WTC11 (cell line): Measurements from ENCODE around the gene ARHGEF9. TPM values are rescaled to one million over a fixed set of nuclear protein-coding genes. Genes with fewer than 3 reads are reported as not detected.

Experiments used
- ATAC-seq: fragments of 200-7000 bp; cut with Tn5 transposase; 2 replicates; pipeline ENCODE4 v1.10.0; 2021; ENCODE audit warnings: mild to moderate bottlenecking, moderate library complexity
- CTCF ChIA-PET: fragments of 300-600 bp; sonication (Branson Sonifier 250); formaldehyde crosslinking; loops from one replicate; lab custom pipeline; 2021; ENCODE audit warnings: antibody characterized with exemption; lab: Charles Lee
- POLR2A ChIA-PET: fragments of 350-600 bp; sonication (Branson Sonifier 250); formaldehyde crosslinking; loops from one replicate; lab custom pipeline; 2021; ENCODE audit warnings: antibody characterized with exemption; lab: Charles Lee
- DNase-seq: peaks from one replicate; pipeline ENCODE4 v3.0.0; 2021; ENCODE audit warnings: low spot score
- H3K27ac Mint-ChIP-seq: 2 replicates; pipeline ENCODE4 v1.8.0; 2021; ENCODE audit warnings: mixed read lengths
- H3K27me3 Mint-ChIP-seq: 2 replicates; pipeline ENCODE4 v1.8.0; 2021; ENCODE audit warnings: low read depth, mild to moderate bottlenecking, moderate library complexity, mixed read lengths
- H3K36me3 Mint-ChIP-seq: 2 replicates; pipeline ENCODE4 v1.8.0; 2021; ENCODE audit warnings: mixed read lengths
- H3K4me1 Mint-ChIP-seq: 2 replicates; pipeline ENCODE4 v1.8.0; 2022; ENCODE audit warnings: mixed read lengths
- H3K4me3 Mint-ChIP-seq: 2 replicates; pipeline ENCODE4 v1.8.0; 2021; ENCODE audit warnings: mild to moderate bottlenecking, moderate library complexity, mixed read lengths
- H3K9me3 Mint-ChIP-seq: 2 replicates; pipeline ENCODE4 v1.8.0; 2021; ENCODE audit warnings: mixed read lengths
- ARID4B ChIP-seq: sonication (generic); formaldehyde crosslinking; IDR thresholded peaks from 2 replicates; pipeline ENCODE4 v1.8.0; 2023; ENCODE audit warnings: missing genetic modification reagents, mild to moderate bottlenecking, borderline replicate concordance
- ATF1 ChIP-seq: sonication (generic); formaldehyde crosslinking; IDR thresholded peaks from 2 replicates; pipeline ENCODE4 v1.8.1; 2023; ENCODE audit warnings: mild to moderate bottlenecking, moderate library complexity, missing genetic modification reagents
- CREB1 ChIP-seq: sonication (generic); formaldehyde crosslinking; IDR thresholded peaks from 2 replicates; pipeline ENCODE4 v1.8.0; 2023; ENCODE audit warnings: mild to moderate bottlenecking, missing genetic modification reagents
- E2F1 ChIP-seq: sonication (generic); formaldehyde crosslinking; IDR thresholded peaks from 2 replicates; pipeline ENCODE4 v1.8.0; 2022; ENCODE audit warnings: mild to moderate bottlenecking, missing genetic modification reagents
- EMX1 ChIP-seq: fragments of 250-450 bp; sonication (Bioruptor Pico); IDR thresholded peaks from 2 replicates; pipeline ENCODE4 v1.8.0; 2021; ENCODE audit warnings: mild to moderate bottlenecking
- FOXJ3 ChIP-seq: sonication (generic); formaldehyde crosslinking; IDR thresholded peaks from 2 replicates; pipeline ENCODE4 v1.9.0; 2021; ENCODE audit warnings: missing genetic modification reagents, mild to moderate bottlenecking, borderline replicate concordance
- GRHL2 ChIP-seq: fragments of 250-450 bp; sonication (Bioruptor Pico); IDR thresholded peaks from 2 replicates; pipeline ENCODE4 v1.8.0; 2022; ENCODE audit warnings: mild to moderate bottlenecking, moderate library complexity; ENCODE audit not compliant: insufficient replicate concordance, severe bottlenecking
- HMGA2 ChIP-seq: fragments of 250-450 bp; sonication (Bioruptor Pico); IDR thresholded peaks from 2 replicates; pipeline ENCODE4 v1.4.0; 2021; ENCODE audit warnings: mild to moderate bottlenecking, moderate library complexity
- KAT7 ChIP-seq: sonication (generic); formaldehyde crosslinking; IDR thresholded peaks from 2 replicates; pipeline ENCODE4 v1.8.1; 2023; ENCODE audit warnings: missing genetic modification reagents, mild to moderate bottlenecking, borderline replicate concordance
- MAX ChIP-seq: sonication (generic); formaldehyde crosslinking; IDR thresholded peaks from 2 replicates; pipeline ENCODE4 v1.8.0; 2022; ENCODE audit warnings: mild to moderate bottlenecking, missing genetic modification reagents
- MXD4 ChIP-seq: fragments of 250-450 bp; sonication (Bioruptor Pico); IDR thresholded peaks from 2 replicates; pipeline ENCODE4 v1.8.0; 2021; ENCODE audit warnings: mild to moderate bottlenecking, moderate library complexity, borderline replicate concordance
- NFATC4 ChIP-seq: fragments of 250-450 bp; sonication (Bioruptor Pico); IDR thresholded peaks from 2 replicates; pipeline ENCODE4 v1.9.0; 2021; ENCODE audit warnings: mild to moderate bottlenecking
- OVOL2 ChIP-seq: fragments of 250-450 bp; sonication (Bioruptor Pico); IDR thresholded peaks from 2 replicates; pipeline ENCODE4 v1.9.0; 2021; ENCODE audit warnings: mild to moderate bottlenecking, borderline replicate concordance
- STAT6 ChIP-seq: sonication (generic); formaldehyde crosslinking; conservative IDR thresholded peaks from 2 replicates; pipeline ENCODE4 v1.8.1; 2023; ENCODE audit warnings: mild to moderate bottlenecking, low read depth, missing genetic modification reagents, moderate library complexity
- USF1 ChIP-seq: sonication (generic); formaldehyde crosslinking; IDR thresholded peaks from 2 replicates; pipeline ENCODE4 v1.8.0; 2022; ENCODE audit warnings: mild to moderate bottlenecking, missing genetic modification reagents
- ZNF121 ChIP-seq: sonication (generic); formaldehyde crosslinking; IDR thresholded peaks from 2 replicates; pipeline ENCODE4 v1.8.0; 2023; ENCODE audit warnings: missing genetic modification reagents
- ZNF138 ChIP-seq: sonication (generic); formaldehyde crosslinking; conservative IDR thresholded peaks from 2 replicates; pipeline ENCODE4 v1.8.1; 2022; ENCODE audit warnings: mild to moderate bottlenecking, moderate library complexity, missing genetic modification reagents
- ZNF219 ChIP-seq: sonication (generic); formaldehyde crosslinking; IDR thresholded peaks from 2 replicates; pipeline ENCODE4 v1.8.0; 2023; ENCODE audit warnings: missing genetic modification reagents, mild to moderate bottlenecking, borderline replicate concordance
- ZNF317 ChIP-seq: sonication (generic); formaldehyde crosslinking; IDR thresholded peaks from 2 replicates; pipeline ENCODE4 v1.8.1; 2023; ENCODE audit warnings: low read depth, mild to moderate bottlenecking, moderate library complexity, missing genetic modification reagents, borderline replicate concordance
- ZNF423 ChIP-seq: fragments of 250-450 bp; sonication (Bioruptor Pico); IDR thresholded peaks from 2 replicates; pipeline ENCODE4 v2.1.2; 2022; ENCODE audit warnings: mild to moderate bottlenecking, moderate library complexity
- ZNF425 ChIP-seq: fragments of 250-450 bp; sonication (Bioruptor Pico); conservative IDR thresholded peaks from 2 replicates; pipeline ENCODE4 v1.9.0; 2021; ENCODE audit warnings: mild to moderate bottlenecking
- total RNA-seq: library from RNA; stranded (reverse); gene quantifications from 3 replicates; pipeline ENCODE4 v1.2.3, GENCODE V29; 2021

Gene ARHGEF9
- total RNA-seq, 1 experiment from 2014 or later: 32.1 TPM

GRCh38 chrX:63708801-63709200 is 76.2 kb downstream of the ARHGEF9 start:
- ChIA-PET POLR2A (no interaction called here), CTCF (no interaction called here)
- Mint-ChIP-seq H3K4me3 (no peak overlapping the region), H3K9me3 (no peaks in the 10 kb centered on the region), H3K4me1 (peaks cover 6% of the 10 kb centered on the region), H3K36me3 (peaks cover 13% of the 10 kb centered on the region), H3K27me3 (no peaks in the 10 kb centered on the region), H3K27ac (no peak overlapping the region)
- DNase-seq (no peak), ATAC-seq (no peak)
- no peak for TF ChIP-seq ZNF317
- no peak for TF ChIP-seq KAT7 (CRISPR knock-in tag)
- no peak for TF ChIP-seq ZNF138 (CRISPR knock-in tag)
- no peak for TF ChIP-seq MAX (CRISPR knock-in tag)
- TF ChIP-seq STAT6 (CRISPR knock-in tag): no peak
- no peak for TF ChIP-seq CREB1 (CRISPR knock-in tag)
- no peak for TF ChIP-seq USF1
- no peak for TF ChIP-seq OVOL2
- no peak for TF ChIP-seq ZNF219 (CRISPR knock-in tag)
- TF ChIP-seq FOXJ3 (CRISPR knock-in tag): no peak
- no peak for TF ChIP-seq NFATC4 (CRISPR knock-in tag)
- no peak for TF ChIP-seq ZNF423 (CRISPR knock-in tag)
- no peak for TF ChIP-seq ZNF425 (CRISPR knock-in tag)

GRCh38 chrX:63702556-63702955 is 82.5 kb downstream of the ARHGEF9 start:
- peaks cover 34% of the 10 kb centered on the region for H3K36me3 Mint-ChIP-seq
- CTCF ChIA-PET: no interaction called here
- TF ChIP-seq ZNF121 (CRISPR knock-in tag) (no peak), ZNF425 (CRISPR knock-in tag) (no peak), EMX1 (no peak), ATF1 (no peak), E2F1 (CRISPR knock-in tag) (no peak), MXD4 (CRISPR knock-in tag) (no peak), GRHL2 (CRISPR knock-in tag) (no peak), HMGA2 (no peak), ARID4B (CRISPR knock-in tag) (no peak)
- H3K4me1 Mint-ChIP-seq: no peaks in the 10 kb centered on the region
- ATAC-seq (no peak), DNase-seq (no peak)
- no peak overlapping the region for H3K27ac Mint-ChIP-seq
- no peaks in the 10 kb centered on the region for H3K27me3 Mint-ChIP-seq
- H3K4me3 Mint-ChIP-seq: no peak overlapping the region
- H3K9me3 Mint-ChIP-seq: peaks cover 4% of the 10 kb centered on the region; the same call in 1 of the 2 replicates
- POLR2A ChIA-PET: no interaction called here
